ENCODE results near the gene SLC9A2.

DNA sequence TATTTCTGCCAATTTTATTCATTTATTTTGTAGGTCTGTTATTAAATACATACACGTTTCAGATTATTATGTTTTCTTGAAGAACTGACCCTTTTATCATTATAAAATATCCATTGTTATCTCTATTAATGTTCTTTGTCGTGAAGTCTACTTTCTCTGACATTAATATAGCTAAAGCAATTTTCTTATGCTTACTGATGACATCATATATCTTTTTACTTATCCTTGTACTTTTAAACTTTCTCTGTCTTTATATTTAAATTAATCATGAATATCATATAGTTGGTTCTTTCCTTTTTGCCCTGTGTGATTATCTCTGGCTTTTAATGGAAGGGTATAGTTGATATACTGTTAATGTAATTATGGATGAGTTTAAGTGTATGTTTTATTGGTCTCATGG lies 36.5 kb upstream of the SLC9A2 start:
- TF ChIP-seq, protein P1, sequence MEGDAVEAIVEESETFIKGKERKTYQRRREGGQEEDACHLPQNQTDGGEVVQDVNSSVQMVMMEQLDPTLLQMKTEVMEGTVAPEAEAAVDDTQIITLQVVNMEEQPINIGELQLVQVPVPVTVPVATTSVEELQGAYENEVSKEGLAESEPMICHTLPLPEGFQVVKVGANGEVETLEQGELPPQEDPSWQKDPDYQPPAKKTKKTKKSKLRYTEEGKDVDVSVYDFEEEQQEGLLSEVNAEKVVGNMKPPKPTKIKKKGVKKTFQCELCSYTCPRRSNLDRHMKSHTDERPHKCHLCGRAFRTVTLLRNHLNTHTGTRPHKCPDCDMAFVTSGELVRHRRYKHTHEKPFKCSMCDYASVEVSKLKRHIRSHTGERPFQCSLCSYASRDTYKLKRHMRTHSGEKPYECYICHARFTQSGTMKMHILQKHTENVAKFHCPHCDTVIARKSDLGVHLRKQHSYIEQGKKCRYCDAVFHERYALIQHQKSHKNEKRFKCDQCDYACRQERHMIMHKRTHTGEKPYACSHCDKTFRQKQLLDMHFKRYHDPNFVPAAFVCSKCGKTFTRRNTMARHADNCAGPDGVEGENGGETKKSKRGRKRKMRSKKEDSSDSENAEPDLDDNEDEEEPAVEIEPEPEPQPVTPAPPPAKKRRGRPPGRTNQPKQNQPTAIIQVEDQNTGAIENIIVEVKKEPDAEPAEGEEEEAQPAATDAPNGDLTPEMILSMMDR (IDR thresholded peaks at IDR 0.05): no peak
- no peak for TF ChIP-seq EZH2 (IDR thresholded peaks at IDR 0.05; ENCODE audit: borderline replicate concordance, insufficient read depth, low read depth, low read length, poor library complexity, severe bottlenecking)

Measured in B cell (primary cell).